Karpas-422 (cell line): ENCODE results near the gene ACOT7. TPM values are rescaled to one million over a fixed set of nuclear protein-coding genes. Genes with fewer than 3 reads are reported as not detected.

Experiments used
- DNase-seq: peaks from one replicate; pipeline ENCODE4 v3.0.0-alpha.2; 2015
- H2AFZ ChIP-seq: fragments of 200-600 bp; sonication (generic); 2 replicates; pipeline ENCODE4 v1.6.1; 2014; ENCODE audit warnings: antibody characterized with exemption, low read length, mixed read lengths
- H3K27ac ChIP-seq: fragments of 200-600 bp; sonication (generic); 2 replicates; pipeline ENCODE4 v1.5.1; 2014; ENCODE audit warnings: mild to moderate bottlenecking, low read length, moderate library complexity
- H3K27me3 ChIP-seq: fragments of 200-600 bp; sonication (generic); 2 replicates; pipeline ENCODE4 v1.6.1; 2014; ENCODE audit warnings: low read length, mixed read lengths
- H3K36me3 ChIP-seq: fragments of 200-600 bp; sonication (generic); 2 replicates; pipeline ENCODE4 v1.6.1; 2014; ENCODE audit warnings: low read length, mixed read lengths; ENCODE audit not compliant: insufficient read depth
- H3K4me1 ChIP-seq: fragments of 200-600 bp; sonication (generic); 2 replicates; pipeline ENCODE4 v1.6.1; 2014; ENCODE audit warnings: mild to moderate bottlenecking, low read length, mixed read lengths
- H3K4me2 ChIP-seq: fragments of 200-600 bp; sonication (generic); 2 replicates; pipeline ENCODE4 v1.6.1; 2014; ENCODE audit warnings: low read length, low read depth, mild to moderate bottlenecking; ENCODE audit not compliant: poor library complexity, severe bottlenecking
- H3K4me3 ChIP-seq: fragments of 200-600 bp; sonication (generic); 2 replicates; pipeline ENCODE4 v1.5.1; 2014; ENCODE audit warnings: mild to moderate bottlenecking, antibody characterized with exemption, low read length, mixed read lengths
- H3K79me2 ChIP-seq: fragments of 200-600 bp; sonication (generic); 2 replicates; pipeline ENCODE4 v1.6.1; 2014; ENCODE audit warnings: mild to moderate bottlenecking, low read length, mixed read lengths
- H3K9ac ChIP-seq: fragments of 200-600 bp; sonication (generic); 2 replicates; pipeline ENCODE4 v1.6.0; 2014; ENCODE audit warnings: low read length
- H3K9me2 ChIP-seq: fragments of 200-600 bp; sonication (generic), shearing (Covaris generic); replicated peaks from 2 replicates; pipeline ENCODE4 v1.6.0; 2014; ENCODE audit warnings: mild to moderate bottlenecking, low read length, moderate library complexity; ENCODE audit not compliant: insufficient read depth
- H3K9me3 ChIP-seq: fragments of 300-700, 200-600 bp; sonication (generic); 2 replicates; pipeline ENCODE4 v1.6.1; 2014; ENCODE audit warnings: low read length, mixed read lengths
- H4K20me1 ChIP-seq: fragments of 200-600 bp; sonication (generic); 2 replicates; pipeline ENCODE4 v1.6.1; 2014; ENCODE audit warnings: mild to moderate bottlenecking, antibody characterized with exemption, low read length, low read depth; ENCODE audit not compliant: insufficient read depth
- total RNA-seq: library from RNA; depleted of rRNA; stranded (reverse); fragments of >200 nt; shearing (Covaris generic); gene quantifications from 2 replicates; pipeline ENCODE4 v1.2.3, GENCODE V29; 2014; ENCODE audit warnings: low replicate concordance

The ACOT7 gene
- total RNA-seq, 1 experiment from 2014 or later: 11.8 TPM

- H3K9ac ChIP-seq: no peak overlapping the region
- no peaks in the 10 kb centered on the region for H3K9me3 ChIP-seq
- no peaks in the 10 kb centered on the region for H3K79me2 ChIP-seq
- no peaks in the 10 kb centered on the region for H3K36me3 ChIP-seq
- peaks cover 2% of the 10 kb centered on the region for H3K4me1 ChIP-seq
- H3K27me3 ChIP-seq: no peaks in the 10 kb centered on the region
- H2AFZ ChIP-seq: no peak overlapping the region
- H3K27ac ChIP-seq: no peak overlapping the region
- peaks cover 11% of the 10 kb centered on the region; the same call in 1 of the 2 replicates for H4K20me1 ChIP-seq
- no peaks in the 10 kb centered on the region for H3K9me2 ChIP-seq
- no peak overlapping the region for H3K4me2 ChIP-seq
- no peak for DNase-seq
- no peak overlapping the region for H3K4me3 ChIP-seq
Observed at GRCh38 chr1:6268415-6268814, 125.2 kb downstream of the ACOT7 start.

- H3K9me3 ChIP-seq: no peaks in the 10 kb centered on the region
- H3K79me2 ChIP-seq: no peaks in the 10 kb centered on the region
- peaks cover 11% of the 10 kb centered on the region; the same call in 1 of the 2 replicates for H4K20me1 ChIP-seq
- H2AFZ ChIP-seq: no peak overlapping the region
- H3K36me3 ChIP-seq: no peaks in the 10 kb centered on the region
- H3K9ac ChIP-seq: no peak overlapping the region
- no peaks in the 10 kb centered on the region for H3K9me2 ChIP-seq
- H3K27me3 ChIP-seq: no peaks in the 10 kb centered on the region
- no peak for DNase-seq
- H3K4me2 ChIP-seq: no peak overlapping the region
- no peak overlapping the region for H3K4me3 ChIP-seq
- H3K4me1 ChIP-seq: peaks cover 8% of the 10 kb centered on the region
- H3K27ac ChIP-seq: no peak overlapping the region
Observed at GRCh38 chr1:6267686-6268322, 125.8 kb downstream of the ACOT7 start.

- H3K4me3 ChIP-seq: no peak overlapping the region
- H3K9me3 ChIP-seq: no peaks in the 10 kb centered on the region
- H4K20me1 ChIP-seq: peaks cover 11% of the 10 kb centered on the region; the same call in 1 of the 2 replicates
- no peak overlapping the region for H3K27ac ChIP-seq
- H3K9me2 ChIP-seq: no peaks in the 10 kb centered on the region
- peaks cover 20% of the 10 kb centered on the region for H3K4me1 ChIP-seq
- no peaks in the 10 kb centered on the region for H3K27me3 ChIP-seq
- no peak overlapping the region for H3K4me2 ChIP-seq
- no peak overlapping the region for H3K9ac ChIP-seq
- no peaks in the 10 kb centered on the region for H3K36me3 ChIP-seq
- no peak for DNase-seq
- no peak overlapping the region for H2AFZ ChIP-seq
- H3K79me2 ChIP-seq: no peaks in the 10 kb centered on the region
Observed at GRCh38 chr1:6266641-6267040, 126.9 kb downstream of the ACOT7 start.

- peaks cover 29% of the 10 kb centered on the region for H3K4me1 ChIP-seq
- H3K79me2 ChIP-seq: no peaks in the 10 kb centered on the region
- H3K4me2 ChIP-seq: no peak overlapping the region
- no peak for DNase-seq
- no peak overlapping the region for H3K4me3 ChIP-seq
- no peaks in the 10 kb centered on the region for H3K9me3 ChIP-seq
- peaks cover 8% of the 10 kb centered on the region; the same call in 1 of the 2 replicates for H4K20me1 ChIP-seq
- no peaks in the 10 kb centered on the region for H3K9me2 ChIP-seq
- H3K9ac ChIP-seq: no peak overlapping the region
- no peak overlapping the region for H3K27ac ChIP-seq
- H3K36me3 ChIP-seq: no peaks in the 10 kb centered on the region
- H3K27me3 ChIP-seq: no peaks in the 10 kb centered on the region
- H2AFZ ChIP-seq: no peak overlapping the region
Observed at GRCh38 chr1:6265151-6265550, 128.4 kb downstream of the ACOT7 start.

GRCh38 chr1:6263716-6264115 lies 129.9 kb downstream of the ACOT7 start:
- no peak for DNase-seq
- Histone ChIP-seq H2AFZ (no peak overlapping the region), H3K4me2 (no peak overlapping the region), H3K79me2 (no peaks in the 10 kb centered on the region), H3K9ac (no peak overlapping the region), H3K4me3 (no peak overlapping the region), H4K20me1 (peaks cover 18% of the 10 kb centered on the region; the same call in 1 of the 2 replicates), H3K9me2 (no peaks in the 10 kb centered on the region), H3K27me3 (no peaks in the 10 kb centered on the region), H3K9me3 (no peaks in the 10 kb centered on the region), H3K4me1 (peaks cover 35% of the 10 kb centered on the region), H3K27ac (no peak overlapping the region), H3K36me3 (no peaks in the 10 kb centered on the region)

- Histone ChIP-seq H3K4me3 (no peak overlapping the region), H3K27me3 (no peaks in the 10 kb centered on the region), H3K36me3 (no peaks in the 10 kb centered on the region), H4K20me1 (peaks cover 20% of the 10 kb centered on the region; the same call in 1 of the 2 replicates), H3K9me3 (no peaks in the 10 kb centered on the region), H3K79me2 (no peaks in the 10 kb centered on the region), H2AFZ (no peak overlapping the region), H3K4me1 (peaks cover 35% of the 10 kb centered on the region), H3K9ac (0 out of 2 replicates have a peak overlapping the region, but pooled peaks have one; percentile 6), H3K27ac (no peak overlapping the region), H3K9me2 (no peaks in the 10 kb centered on the region), H3K4me2 (peak overlapping the region; percentile 16)
- DNase-seq: no peak
Observed at GRCh38 chr1:6262555-6263420, 130.8 kb downstream of the ACOT7 start.

GRCh38 chr1:6261615-6261995 lies 132.0 kb downstream of the ACOT7 start:
- Histone ChIP-seq H3K27ac (no peak overlapping the region), H3K9ac (no peak overlapping the region), H3K4me3 (no peak overlapping the region; the same call in 1 of the 2 replicates), H3K9me2 (no peaks in the 10 kb centered on the region), H3K27me3 (no peaks in the 10 kb centered on the region), H3K36me3 (no peaks in the 10 kb centered on the region), H2AFZ (no peak overlapping the region), H3K9me3 (no peaks in the 10 kb centered on the region), H3K4me1 (peaks cover 35% of the 10 kb centered on the region), H4K20me1 (peaks cover 20% of the 10 kb centered on the region; the same call in 1 of the 2 replicates), H3K79me2 (no peaks in the 10 kb centered on the region), H3K4me2 (peak overlapping the region; percentile 47)
- DNase-seq: peak; percentile 63

- Histone ChIP-seq H3K4me1 (peaks cover 35% of the 10 kb centered on the region), H3K4me2 (peak within 1 kb of the TSS; percentile 94), H3K36me3 (no peaks in the 10 kb centered on the region), H2AFZ (peak within 1 kb of the TSS; percentile 78; the same call in 1 of the 2 replicates), H3K9ac (peak within 1 kb of the TSS; percentile 64), H3K9me2 (no peaks in the 10 kb centered on the region), H3K9me3 (no peaks in the 10 kb centered on the region), H3K4me3 (peak within 1 kb of the TSS; percentile 72), H3K27ac (no peak within 1 kb of the TSS), H4K20me1 (peaks cover 20% of the 10 kb centered on the region; the same call in 1 of the 2 replicates), H3K79me2 (no peaks in the 10 kb centered on the region), H3K27me3 (no peaks in the 10 kb centered on the region)
- DNase-seq: peak; percentile 85
Observed at GRCh38 chr1:6260961-6261614, 132.5 kb downstream of the ACOT7 start, which contains the start of gene GPR153. Gene GPR153 (minus strand): TSS chr1:6261098. CDS start chr1:6254905, 6,193 bp downstream.
